Transverse colon (tissue), 4 donors: ENCODE data around the gene PTPRN2.

ENCODE experiments used
- EP300 ChIP-seq: sonication (generic); formaldehyde crosslinking; IDR thresholded peaks from one replicate; pipeline ENCODE4 v1.6.1; 2017; ENCODE audit warnings: antibody characterized with exemption, low read depth
- POLR2A ChIP-seq: fragments of 450-650 bp; IDR thresholded peaks from one replicate; pipeline ENCODE4 v1.6.1; 2016; ENCODE audit warnings: antibody characterized with exemption, mild to moderate bottlenecking, moderate library complexity
- POLR2AphosphoS5 ChIP-seq, 3 donors: sonication (generic); formaldehyde crosslinking; IDR thresholded peaks; one replicate each; pipeline ENCODE4 v1.6.1; 2016; ENCODE audit warnings: antibody characterized with exemption in 3 of 3
- TF ChIP-seq, protein P1 (sequence below), 5 experiments: fragments of 200-600 bp in 3 of 5; fragments of 450-650 bp in 2 of 5; sonication (generic) in 3 of 5; IDR thresholded peaks; 1 replicate in 2 of 5; 2 replicates in 3 of 5; pipeline ENCODE4 v1.5.1; 2016 to 2017; ENCODE audit warnings: antibody characterized with exemption in 5 of 5, inconsistent platforms in 3 of 5, mild to moderate bottlenecking in 2 of 5, moderate library complexity in 1 of 5

GRCh38 chr7:158344706-158345300 lies 242.8 kb downstream of the PTPRN2 start:
- TF ChIP-seq POLR2A: no peak
- TF ChIP-seq, protein P1, sequence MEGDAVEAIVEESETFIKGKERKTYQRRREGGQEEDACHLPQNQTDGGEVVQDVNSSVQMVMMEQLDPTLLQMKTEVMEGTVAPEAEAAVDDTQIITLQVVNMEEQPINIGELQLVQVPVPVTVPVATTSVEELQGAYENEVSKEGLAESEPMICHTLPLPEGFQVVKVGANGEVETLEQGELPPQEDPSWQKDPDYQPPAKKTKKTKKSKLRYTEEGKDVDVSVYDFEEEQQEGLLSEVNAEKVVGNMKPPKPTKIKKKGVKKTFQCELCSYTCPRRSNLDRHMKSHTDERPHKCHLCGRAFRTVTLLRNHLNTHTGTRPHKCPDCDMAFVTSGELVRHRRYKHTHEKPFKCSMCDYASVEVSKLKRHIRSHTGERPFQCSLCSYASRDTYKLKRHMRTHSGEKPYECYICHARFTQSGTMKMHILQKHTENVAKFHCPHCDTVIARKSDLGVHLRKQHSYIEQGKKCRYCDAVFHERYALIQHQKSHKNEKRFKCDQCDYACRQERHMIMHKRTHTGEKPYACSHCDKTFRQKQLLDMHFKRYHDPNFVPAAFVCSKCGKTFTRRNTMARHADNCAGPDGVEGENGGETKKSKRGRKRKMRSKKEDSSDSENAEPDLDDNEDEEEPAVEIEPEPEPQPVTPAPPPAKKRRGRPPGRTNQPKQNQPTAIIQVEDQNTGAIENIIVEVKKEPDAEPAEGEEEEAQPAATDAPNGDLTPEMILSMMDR (IDR thresholded peaks at IDR 0.05): no peak
- TF ChIP-seq POLR2AphosphoS5 (IDR thresholded peaks at IDR 0.05): no peak
- TF ChIP-seq EP300: no peak
